ENCODE measurements around the gene BECN2.
"Not testable (repeated sequence)": the region's sequence is repeated elsewhere in the genome, so short reads cannot be mapped to it uniquely, and the experiment has no call there.

The BECN2 gene

GRCh38 chr1:241950390-241950789 is 7.2 kb upstream of the BECN2 start:
- H3K9me3 ChIP-seq (ENCODE audit: control insufficient read depth, insufficient read depth, low read length): no peaks in the 10 kb centered on the region
- H3K36me3 ChIP-seq (ENCODE audit: insufficient read depth, low read length): no peaks in the 10 kb centered on the region
- H3K9ac ChIP-seq (ENCODE audit: low read depth, low read length): no peak overlapping the region
- H3K4me1 ChIP-seq (ENCODE audit: insufficient read depth, low read length): no peaks in the 10 kb centered on the region

GRCh38 chr1:241962153-241962552 is 4.6 kb downstream of the BECN2 start:
- Histone ChIP-seq H3K9me3 (ENCODE audit: control insufficient read depth, insufficient read depth, low read length) (no peaks in the 10 kb centered on the region), H3K4me1 (ENCODE audit: insufficient read depth, low read length) (no peaks in the 10 kb centered on the region), H3K9ac (ENCODE audit: low read depth, low read length) (no peak overlapping the region), H3K36me3 (ENCODE audit: insufficient read depth, low read length) (no peaks in the 10 kb centered on the region)

- H3K9me3 ChIP-seq (ENCODE audit: control insufficient read depth, insufficient read depth, low read length): no peaks in the 10 kb centered on the region
- H3K36me3 ChIP-seq (ENCODE audit: insufficient read depth, low read length): no peaks in the 10 kb centered on the region
Observed at GRCh38 chr1:241963722-241964121, 6.2 kb downstream of the BECN2 start.

GRCh38 chr1:241964550-241965282 is 7.1 kb downstream of the BECN2 start:
- Histone ChIP-seq H3K9ac (ENCODE audit: low read depth, low read length) (no peak overlapping the region), H3K4me1 (ENCODE audit: insufficient read depth, low read length) (no peaks in the 10 kb centered on the region), H3K9me3 (ENCODE audit: control insufficient read depth, insufficient read depth, low read length) (no peaks in the 10 kb centered on the region)

More at GRCh38 chr1:241963722-241964121, 6.2 kb downstream of the BECN2 start:
- Histone ChIP-seq H3K4me1 (ENCODE audit: insufficient read depth, low read length) (no peaks in the 10 kb centered on the region), H3K9ac (ENCODE audit: low read depth, low read length) (no peak overlapping the region)

GRCh38 chr1:241968611-241969010 is 11.0 kb downstream of the BECN2 start:
- H3K4me1 ChIP-seq (ENCODE audit: insufficient read depth, low read length): peaks cover 12% of the 10 kb centered on the region
- H3K36me3 ChIP-seq (ENCODE audit: insufficient read depth, low read length): no peaks in the 10 kb centered on the region
- H3K9me3 ChIP-seq (ENCODE audit: control insufficient read depth, insufficient read depth, low read length): no peaks in the 10 kb centered on the region
- no peak overlapping the region for H3K9ac ChIP-seq (ENCODE audit: low read depth, low read length)

More at GRCh38 chr1:241964550-241965282, 7.1 kb downstream of the BECN2 start:
- no peaks in the 10 kb centered on the region for H3K36me3 ChIP-seq (ENCODE audit: insufficient read depth, low read length)

- no peaks in the 10 kb centered on the region for H3K9me3 ChIP-seq (ENCODE audit: control insufficient read depth, insufficient read depth, low read length)
- no peak overlapping the region for H3K9ac ChIP-seq (ENCODE audit: low read depth, low read length)
- no peaks in the 10 kb centered on the region for H3K36me3 ChIP-seq (ENCODE audit: insufficient read depth, low read length)
- peaks cover 13% of the 10 kb centered on the region for H3K4me1 ChIP-seq (ENCODE audit: insufficient read depth, low read length)
Observed at GRCh38 chr1:241972703-241973369, 15.3 kb downstream of the BECN2 start.

GRCh38 chr1:241976229-241976628 is 18.7 kb downstream of the BECN2 start:
- Histone ChIP-seq H3K4me1 (ENCODE audit: insufficient read depth, low read length) (peaks cover 13% of the 10 kb centered on the region), H3K9me3 (ENCODE audit: control insufficient read depth, insufficient read depth, low read length) (no peaks in the 10 kb centered on the region), H3K36me3 (ENCODE audit: insufficient read depth, low read length) (no peaks in the 10 kb centered on the region), H3K9ac (ENCODE audit: low read depth, low read length) (no peak overlapping the region)

GRCh38 chr1:241979071-241979470 is 21.5 kb downstream of the BECN2 start:
- no peak overlapping the region for H3K9ac ChIP-seq (ENCODE audit: low read depth, low read length)
- no peaks in the 10 kb centered on the region for H3K4me1 ChIP-seq (ENCODE audit: insufficient read depth, low read length)
- no peaks in the 10 kb centered on the region for H3K36me3 ChIP-seq (ENCODE audit: insufficient read depth, low read length)
- no peaks in the 10 kb centered on the region for H3K9me3 ChIP-seq (ENCODE audit: control insufficient read depth, insufficient read depth, low read length)

- H3K9ac ChIP-seq (ENCODE audit: low read depth, low read length): no peak overlapping the region
- no peaks in the 10 kb centered on the region for H3K9me3 ChIP-seq (ENCODE audit: control insufficient read depth, insufficient read depth, low read length)
- H3K4me1 ChIP-seq (ENCODE audit: insufficient read depth, low read length): no peaks in the 10 kb centered on the region
- no peaks in the 10 kb centered on the region for H3K36me3 ChIP-seq (ENCODE audit: insufficient read depth, low read length)
Observed at GRCh38 chr1:241979926-241980325, 22.4 kb downstream of the BECN2 start.

- Histone ChIP-seq H3K9ac (ENCODE audit: low read depth, low read length) (no peak overlapping the region), H3K36me3 (ENCODE audit: insufficient read depth, low read length) (no peaks in the 10 kb centered on the region), H3K4me1 (ENCODE audit: insufficient read depth, low read length) (no peaks in the 10 kb centered on the region), H3K9me3 (ENCODE audit: control insufficient read depth, insufficient read depth, low read length) (no peaks in the 10 kb centered on the region)
Observed at GRCh38 chr1:241985787-241986186, 28.2 kb downstream of the BECN2 start.

- not testable (repeated sequence) for H3K36me3 ChIP-seq (ENCODE audit: insufficient read depth, low read length); H3K9ac ChIP-seq (ENCODE audit: low read depth, low read length); H3K9me3 ChIP-seq (ENCODE audit: control insufficient read depth, insufficient read depth, low read length)
Observed at GRCh38 chr1:241988389-241988930, 30.9 kb downstream of the BECN2 start.

GRCh38 chr1:241990040-241990439 is 32.5 kb downstream of the BECN2 start:
- no peak overlapping the region for H3K9ac ChIP-seq (ENCODE audit: low read depth, low read length)
- no peaks in the 10 kb centered on the region for H3K36me3 ChIP-seq (ENCODE audit: insufficient read depth, low read length)
- H3K4me1 ChIP-seq (ENCODE audit: insufficient read depth, low read length): no peaks in the 10 kb centered on the region
- H3K9me3 ChIP-seq (ENCODE audit: control insufficient read depth, insufficient read depth, low read length): no peaks in the 10 kb centered on the region

More at GRCh38 chr1:241988389-241988930, 30.9 kb downstream of the BECN2 start:
- not testable (repeated sequence) for H3K4me1 ChIP-seq (ENCODE audit: insufficient read depth, low read length)

GRCh38 chr1:241992734-241993133 is 35.2 kb downstream of the BECN2 start:
- Histone ChIP-seq H3K36me3 (ENCODE audit: insufficient read depth, low read length) (no peaks in the 10 kb centered on the region), H3K9ac (ENCODE audit: low read depth, low read length) (no peak overlapping the region), H3K4me1 (ENCODE audit: insufficient read depth, low read length) (no peaks in the 10 kb centered on the region), H3K9me3 (ENCODE audit: control insufficient read depth, insufficient read depth, low read length) (no peaks in the 10 kb centered on the region)

GRCh38 chr1:241994171-241994570 is 36.6 kb downstream of the BECN2 start:
- Histone ChIP-seq H3K9me3 (ENCODE audit: control insufficient read depth, insufficient read depth, low read length) (no peaks in the 10 kb centered on the region), H3K36me3 (ENCODE audit: insufficient read depth, low read length) (no peaks in the 10 kb centered on the region), H3K4me1 (ENCODE audit: insufficient read depth, low read length) (peaks cover 6% of the 10 kb centered on the region; the same call in 1 of the 2 replicates), H3K9ac (ENCODE audit: low read depth, low read length) (no peak overlapping the region)
